Thyroid gland (tissue), 4 donors: ENCODE measurements around the gene ABCA13. TPM values are rescaled to one million over a fixed set of nuclear protein-coding genes. Genes with fewer than 3 reads are reported as not detected.

ENCODE experiments used
- DNase-seq, 2 donors: peaks; one replicate each; pipeline ENCODE4 v3.0.0-alpha.2; 2019
- H3K27ac ChIP-seq, 3 donors: fragments of 200-600 bp; sonication (generic); 1 replicate in 2 of 3; 2 replicates in 1 of 3; pipeline ENCODE4 v1.5.1; 2016 to 2019; ENCODE audit warnings: mild to moderate bottlenecking in 1 of 3, moderate library complexity in 1 of 3
- H3K27me3 ChIP-seq: fragments of 200-600 bp; sonication (generic); one replicate; pipeline ENCODE4 v1.5.1; 2019
- H3K36me3 ChIP-seq, 2 donors: fragments of 200-600 bp; sonication (generic); one replicate each; pipeline ENCODE4 v1.5.1; 2016 to 2019
- H3K4me1 ChIP-seq, 2 donors: fragments of 200-600 bp; sonication (generic); one replicate each; pipeline ENCODE4 v1.5.1; 2017 to 2019
- H3K4me3 ChIP-seq, 3 donors: fragments of 200-600 bp; sonication (generic); replicated peaks in 1 of 3; 1 replicate in 2 of 3; 2 replicates in 1 of 3; pipeline ENCODE4 v1.5.1; 2016; ENCODE audit warnings: mild to moderate bottlenecking in 1 of 3
- H3K9me3 ChIP-seq: fragments of 200-600 bp; sonication (generic); one replicate; pipeline ENCODE4 v1.5.1; 2017
- POLR2A ChIP-seq, 2 donors: fragments of 450-650 bp; IDR thresholded peaks; one replicate each; pipeline ENCODE4 v1.6.1; 2017; ENCODE audit warnings: antibody characterized with exemption in 2 of 2, mild to moderate bottlenecking in 2 of 2, moderate library complexity in 1 of 2
- WGBS, 2 donors: methylation state at CpG; one replicate each; pipeline ENCODE4 v1.1.5; 2017; 5-methylcytosine and 5-hydroxymethylcytosine counted together
- intact Hi-C: fragments of 100-400 bp; cut with DNase I; formaldehyde crosslinking; loops from one replicate; pipeline ENCODE4 v1.15.1; 2023
- total RNA-seq, 4 donors: library from RNA; depleted of rRNA; stranded (reverse); fragments of >200 nt; gene quantifications; one replicate each; pipeline ENCODE4 v1.2.3, GENCODE V29; 2016
- TF ChIP-seq, protein P1 (sequence below), 6 experiments: fragments of 200-600 bp in 3 of 6; fragments of 450-650 bp in 3 of 6; sonication (generic) in 3 of 6; IDR thresholded peaks; one replicate each; pipeline ENCODE4 v1.5.1; 2016 to 2019; ENCODE audit warnings: antibody characterized with exemption in 6 of 6, mild to moderate bottlenecking in 2 of 6, inconsistent platforms in 1 of 6, moderate library complexity in 1 of 6

Gene ABCA13
- total RNA-seq, 4 donors from 2014 or later: 7.6 to 13.3 (median 11.7) TPM

- 77% methylated on average over 5 of the region's 5 CpGs for WGBS, 2 donors
- TF ChIP-seq, protein P1, sequence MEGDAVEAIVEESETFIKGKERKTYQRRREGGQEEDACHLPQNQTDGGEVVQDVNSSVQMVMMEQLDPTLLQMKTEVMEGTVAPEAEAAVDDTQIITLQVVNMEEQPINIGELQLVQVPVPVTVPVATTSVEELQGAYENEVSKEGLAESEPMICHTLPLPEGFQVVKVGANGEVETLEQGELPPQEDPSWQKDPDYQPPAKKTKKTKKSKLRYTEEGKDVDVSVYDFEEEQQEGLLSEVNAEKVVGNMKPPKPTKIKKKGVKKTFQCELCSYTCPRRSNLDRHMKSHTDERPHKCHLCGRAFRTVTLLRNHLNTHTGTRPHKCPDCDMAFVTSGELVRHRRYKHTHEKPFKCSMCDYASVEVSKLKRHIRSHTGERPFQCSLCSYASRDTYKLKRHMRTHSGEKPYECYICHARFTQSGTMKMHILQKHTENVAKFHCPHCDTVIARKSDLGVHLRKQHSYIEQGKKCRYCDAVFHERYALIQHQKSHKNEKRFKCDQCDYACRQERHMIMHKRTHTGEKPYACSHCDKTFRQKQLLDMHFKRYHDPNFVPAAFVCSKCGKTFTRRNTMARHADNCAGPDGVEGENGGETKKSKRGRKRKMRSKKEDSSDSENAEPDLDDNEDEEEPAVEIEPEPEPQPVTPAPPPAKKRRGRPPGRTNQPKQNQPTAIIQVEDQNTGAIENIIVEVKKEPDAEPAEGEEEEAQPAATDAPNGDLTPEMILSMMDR (IDR thresholded peaks at IDR 0.05): no peak
- no peak for TF ChIP-seq POLR2A (IDR thresholded peaks at IDR 0.05)
- no peak for DNase-seq
These were observed 255.8 kb downstream of the ABCA13 start for GRCh38 chr7:48426966-48427555.

GRCh38 chr7:48427671-48428070, 256.4 kb downstream of the ABCA13 start:
- intact Hi-C loops: no loop called here
- DNase-seq: no peak
- Histone ChIP-seq H3K27me3 (no peaks in the 10 kb centered on the region), H3K27ac (no peak overlapping the region), H3K36me3 (no peaks in the 10 kb centered on the region), H3K4me3 (no peak overlapping the region), H3K4me1 (no peaks in the 10 kb centered on the region), H3K9me3 (no peaks in the 10 kb centered on the region)
- TF ChIP-seq POLR2A (IDR thresholded peaks at IDR 0.05): no peak
- TF ChIP-seq, protein P1 (IDR thresholded peaks at IDR 0.05): no peak
- WGBS, 2 donors: 87 to 89% methylated on average over 5 of the region's 5 CpGs

More at GRCh38 chr7:48426966-48427555, 255.8 kb downstream of the ABCA13 start:
- intact Hi-C loops: no loop called here
- Histone ChIP-seq H3K27me3 (no peaks in the 10 kb centered on the region), H3K4me3 (no peak overlapping the region), H3K4me1 (no peaks in the 10 kb centered on the region), H3K36me3 (no peaks in the 10 kb centered on the region), H3K9me3 (no peaks in the 10 kb centered on the region), H3K27ac (no peak overlapping the region)

DNA sequence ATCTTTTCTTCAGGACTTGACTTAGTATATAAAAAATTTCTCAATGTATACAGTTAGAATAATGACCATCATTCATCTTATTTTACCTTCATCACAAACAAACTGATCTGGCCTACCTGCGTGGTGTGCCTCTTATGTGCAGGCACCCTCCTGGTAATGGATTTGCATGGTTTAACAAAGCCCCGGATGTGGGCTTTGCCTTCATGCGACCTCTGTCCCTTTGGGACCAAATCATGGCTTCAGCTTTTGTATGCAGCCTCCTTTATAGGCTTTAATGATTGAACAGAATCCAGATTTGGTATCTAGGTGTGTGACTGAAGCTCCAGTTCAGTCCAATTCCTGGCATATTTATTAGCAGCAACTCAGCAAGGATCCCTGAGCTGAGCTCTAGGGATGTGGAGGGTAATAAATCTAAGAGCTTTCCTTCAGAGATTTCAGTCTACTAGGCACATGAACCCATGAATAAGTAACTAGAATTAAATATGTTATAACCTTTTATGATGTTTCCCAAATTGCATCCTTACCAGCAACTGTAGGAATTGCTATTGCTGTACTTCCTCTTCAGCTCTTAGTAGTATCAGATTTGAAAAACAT, 256.9 kb downstream of the ABCA13 start:
- H3K9me3 ChIP-seq: no peaks in the 10 kb centered on the region
- WGBS, 2 donors: 82 to 84% methylated on average over 3 of the region's 3 CpGs
- no peak for DNase-seq
- H3K27me3 ChIP-seq: no peaks in the 10 kb centered on the region
- no peak overlapping the region for H3K4me3 ChIP-seq
- intact Hi-C loops: no loop called here
- no peak overlapping the region for H3K27ac ChIP-seq
- H3K4me1 ChIP-seq: no peaks in the 10 kb centered on the region
- H3K36me3 ChIP-seq: no peaks in the 10 kb centered on the region
- TF ChIP-seq POLR2A (IDR thresholded peaks at IDR 0.05): no peak
- TF ChIP-seq, protein P1 (IDR thresholded peaks at IDR 0.05): no peak

DNA sequence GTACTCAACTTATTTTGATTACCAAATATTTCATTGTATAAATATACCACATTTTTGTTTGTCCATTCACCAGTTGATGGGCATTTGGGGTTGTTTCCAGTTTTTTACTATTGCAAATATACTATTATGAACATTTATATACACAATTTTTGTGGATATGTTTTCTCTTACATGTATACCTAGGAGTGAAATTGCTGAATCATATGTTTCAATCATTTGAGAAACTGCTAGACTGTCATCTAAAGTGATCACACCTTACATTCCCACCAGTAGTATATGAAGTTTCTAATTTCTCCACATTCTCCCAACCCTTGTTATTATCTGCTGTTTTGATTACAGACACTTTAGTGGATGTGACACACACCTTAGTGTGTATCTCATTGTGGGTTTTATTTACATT, 257.9 kb downstream of the ABCA13 start:
- no peak for TF ChIP-seq POLR2A (IDR thresholded peaks at IDR 0.05)
- TF ChIP-seq, protein P1 (IDR thresholded peaks at IDR 0.05): no peak
- DNase-seq: no peak
- Histone ChIP-seq H3K27ac (no peak overlapping the region), H3K4me1 (no peaks in the 10 kb centered on the region), H3K27me3 (no peaks in the 10 kb centered on the region), H3K4me3 (no peak overlapping the region), H3K9me3 (no peaks in the 10 kb centered on the region), H3K36me3 (no peaks in the 10 kb centered on the region)
- intact Hi-C loops: no loop called here

DNA sequence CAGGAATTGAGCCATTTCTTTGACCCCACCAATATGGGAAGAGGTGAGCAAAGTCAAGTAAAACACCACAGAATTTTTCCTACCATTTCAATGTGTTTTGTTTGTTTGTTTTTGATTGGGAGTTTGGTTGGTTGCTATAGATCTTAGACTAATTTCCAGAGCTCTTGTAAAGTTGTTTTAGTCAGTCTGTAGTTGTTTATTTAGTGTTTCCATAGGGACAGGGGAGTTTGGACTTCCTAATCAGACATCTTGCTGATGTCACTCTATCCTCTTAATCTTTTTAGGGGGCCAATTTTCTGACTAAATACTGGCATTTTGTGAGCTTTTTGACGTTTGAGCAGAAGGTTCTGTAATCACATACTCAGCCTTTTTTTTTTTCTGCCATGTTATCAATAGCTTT, 266.9 kb downstream of the ABCA13 start:
- H3K4me3 ChIP-seq: no peak overlapping the region
- intact Hi-C loops: no loop called here
- no peak for TF ChIP-seq POLR2A (IDR thresholded peaks at IDR 0.05)
- TF ChIP-seq, protein P1 (IDR thresholded peaks at IDR 0.05): no peak
- H3K9me3 ChIP-seq: no peaks in the 10 kb centered on the region
- no peaks in the 10 kb centered on the region for H3K36me3 ChIP-seq
- H3K27ac ChIP-seq: no peak overlapping the region
- H3K27me3 ChIP-seq: no peaks in the 10 kb centered on the region
- DNase-seq: no peak
- no peaks in the 10 kb centered on the region for H3K4me1 ChIP-seq
- 4 to 5% methylated on average over 1 of the region's 1 CpG for WGBS, 2 donors
